T-helper 2 cell (primary cell): ENCODE results near the gene STK24.

Source experiments
- DNase-seq, 5 experiments: peaks; one replicate each; pipeline versions ENCODE4 v3.0.0 to v3.0.0-alpha.2; 2012 to 2022

Gene STK24

GRCh38 chr13:98405107-98405571, 171.8 kb downstream of the STK24 start:
- DNase-seq, result no peak

GRCh38 chr13:98403076-98403475, 173.8 kb downstream of the STK24 start:
- DNase-seq, result no peak

DNA sequence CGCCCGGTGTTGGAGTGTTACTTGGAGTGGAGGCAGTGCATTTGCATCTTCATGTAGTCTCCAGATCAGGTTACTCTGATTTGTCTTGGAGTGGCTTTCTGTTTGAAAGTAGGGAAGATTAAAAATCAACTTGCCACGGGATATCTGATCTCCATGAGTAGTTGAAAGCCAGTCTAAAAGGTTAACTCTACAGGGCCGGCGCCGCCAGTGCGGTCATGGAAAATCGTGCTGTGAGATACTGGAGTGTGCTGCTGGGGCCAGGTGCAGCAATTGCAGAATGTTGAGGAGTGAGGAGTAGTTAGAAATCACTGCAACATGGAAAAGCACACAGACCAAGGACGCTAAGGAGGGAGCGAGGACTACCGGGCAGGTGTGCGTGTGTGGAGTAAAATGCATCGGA, 175.0 kb downstream of the STK24 start:
- no peak for DNase-seq

GRCh38 chr13:98399756-98400155, 177.2 kb downstream of the STK24 start:
- no peak for DNase-seq

DNA sequence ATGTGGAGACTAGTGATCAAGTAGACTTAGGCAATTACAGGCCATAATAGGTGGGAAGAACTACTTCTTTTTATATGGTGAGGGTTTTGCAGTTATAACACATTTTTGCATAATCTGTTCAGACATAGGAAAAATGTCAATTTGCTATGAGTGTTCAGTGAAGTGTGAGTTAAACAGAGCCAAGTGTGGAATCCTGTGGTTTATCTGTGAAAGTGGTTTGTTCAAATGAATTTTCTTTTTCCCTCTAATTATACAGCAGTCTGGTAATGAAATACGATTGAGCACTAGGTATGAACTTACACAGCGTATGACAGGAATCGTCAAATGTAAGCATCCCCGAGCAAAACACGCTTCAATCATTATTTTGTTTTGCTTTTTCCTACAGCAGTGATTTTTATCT, 178.3 kb downstream of the STK24 start:
- no peak for DNase-seq

GRCh38 chr13:98397861-98398260, 179.0 kb downstream of the STK24 start:
- DNase-seq, result no peak

DNA sequence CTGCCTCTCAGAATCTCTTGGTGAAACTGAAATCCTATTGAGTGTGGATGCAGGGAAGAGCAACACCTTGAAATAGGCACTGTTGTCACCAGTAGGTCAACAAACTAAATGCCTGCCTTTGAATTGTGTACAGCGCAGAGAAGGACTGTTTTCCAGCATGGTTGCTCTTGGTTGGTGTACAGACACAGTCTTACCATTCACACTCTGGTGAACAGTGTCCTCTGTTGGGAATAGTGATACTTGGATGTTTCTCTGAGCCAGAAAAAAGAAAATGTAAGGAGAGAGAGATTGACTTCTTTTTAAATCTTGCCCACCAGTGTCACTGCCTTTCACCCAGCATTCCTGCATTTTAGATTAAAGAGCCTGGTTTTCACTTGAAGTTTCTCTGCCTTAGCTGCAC, 179.7 kb downstream of the STK24 start:
- no peak for DNase-seq

GRCh38 chr13:98396071-98396710, 180.7 kb downstream of the STK24 start:
- DNase-seq, result no peak
